ENCODE results near the gene ACTG1. TPM values are rescaled to one million over a fixed set of nuclear protein-coding genes. Genes with fewer than 3 reads are reported as not detected.
A peak's percentile ranks its signal among the peaks of the same experiment; 100 is the strongest.

The ACTG1 gene
- total and polyA plus RNA-seq, 9 of the 15 experiments (the other 6 are each of a cell fraction or from before 2014, with no cell fraction given): 224 to 1,775 (median 568) TPM

- TF ChIP-seq HNRNPLL (IDR thresholded peaks at IDR 0.05; ENCODE audit: low read depth, low read length, poor library complexity, severe bottlenecking) (no peak), BRD9 (IDR thresholded peaks at IDR 0.05; ENCODE audit: low read depth, partially characterized antibody) (no peak), SIRT6 (IDR thresholded peaks at IDR 0.05; ENCODE audit: low read depth, low read length) (no peak), TCF15 (CRISPR knock-in tag; IDR thresholded peaks at IDR 0.05) (no peak)
- TF ChIP-seq, protein P1, sequence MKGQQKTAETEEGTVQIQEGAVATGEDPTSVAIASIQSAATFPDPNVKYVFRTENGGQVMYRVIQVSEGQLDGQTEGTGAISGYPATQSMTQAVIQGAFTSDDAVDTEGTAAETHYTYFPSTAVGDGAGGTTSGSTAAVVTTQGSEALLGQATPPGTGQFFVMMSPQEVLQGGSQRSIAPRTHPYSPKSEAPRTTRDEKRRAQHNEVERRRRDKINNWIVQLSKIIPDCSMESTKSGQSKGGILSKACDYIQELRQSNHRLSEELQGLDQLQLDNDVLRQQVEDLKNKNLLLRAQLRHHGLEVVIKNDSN (CRISPR knock-in tag; IDR thresholded peaks at IDR 0.05): peak; percentile 37; the same call in 1 of the 2 replicates
Observed at GRCh38 chr17:81556175-81556691, 43.6 kb upstream of the ACTG1 start (continued).

DNA sequence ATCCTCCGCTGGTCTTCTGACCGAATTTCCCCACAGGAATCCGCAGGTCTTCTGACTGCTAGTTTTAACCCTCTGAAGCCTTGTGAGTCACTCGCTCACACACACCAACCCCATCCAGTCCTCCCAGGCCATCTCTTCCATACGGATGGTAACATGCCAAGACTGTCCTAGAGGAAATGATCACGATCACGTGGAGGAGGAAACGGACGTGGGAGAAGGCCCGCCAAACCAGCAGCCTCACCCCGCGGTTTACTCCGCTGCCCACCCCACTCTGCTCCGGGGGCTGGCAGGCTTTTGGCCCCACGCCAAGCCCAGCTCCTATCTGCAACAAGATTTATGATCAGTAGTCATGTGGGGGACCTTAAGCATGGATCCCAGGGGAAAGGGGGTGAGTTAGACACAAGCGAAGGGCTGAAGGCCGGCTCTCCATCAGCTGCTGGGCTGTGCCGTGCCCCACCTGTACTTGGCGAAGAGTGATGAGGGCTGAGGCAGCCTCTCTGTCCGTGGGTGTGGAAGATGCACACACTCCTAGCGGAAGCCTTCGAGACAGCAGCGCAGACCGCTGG is 41.1 kb upstream of the ACTG1 start:
- peak overlapping the region; percentile 96 for H3K4me2 ChIP-seq (ENCODE audit: insufficient read depth, low read length)
- peak overlapping the region; percentile 89 to 96 for H3K9ac ChIP-seq (ENCODE audit: insufficient read depth in 1 of 2, low read depth in 2 of 2, low read length in 2 of 2)
- H2AFZ ChIP-seq (ENCODE audit: low read depth, low read length): peak overlapping the region; percentile 96
- intact Hi-C loops (cut with micrococcal nuclease) (no loop called here), in situ Hi-C loops (cut with MboI) (no loop called here)
- no TSS peak for BruUV-seq (replicated peaks)
- no peak; the same call in 2 of the 3 replicates for ATAC-seq
- peak overlapping the region; percentile 97 for H3K4me3 ChIP-seq
- peaks cover 50% of the 10 kb centered on the region for H3K36me3 ChIP-seq (ENCODE audit: control insufficient read depth, insufficient read depth, low read length)
- POLR2A ChIA-PET: interaction anchor here (1.3 kb wide), 1 partner anchor 23 kb away, joined by 4 read pairs; no protein-coding TSS in a partner anchor
- FAIRE-seq: peak; percentile 90
- WGBS (ENCODE audit: insufficient coverage, low coverage, missing lambda C conversion rate): 23% methylated on average over 23 of the region's 24 CpGs
- H3K27ac ChIP-seq (ENCODE audit: extremely low read depth, low read depth, low read length): peak overlapping the region; percentile 24; the same call in 2 of the 3 replicates
- CTCF ChIA-PET (ENCODE audit: low intra/inter-chr PET ratio): no interaction called here
- DNase-seq (ENCODE audit: extremely low read depth in 1 of 4, low spot score in 3 of 4): peak in 2 of 4 experiments; percentile 46 to 52
- H3K9me3 ChIP-seq (replicated peaks; ENCODE audit: control insufficient read depth, insufficient read depth, low read depth, low read length): no peaks in the 10 kb centered on the region
- H3K27me3 ChIP-seq (ENCODE audit: control insufficient read depth in 2 of 2, insufficient read depth in 2 of 2, low read length in 2 of 2): no peaks in the 10 kb centered on the region
- peaks cover 24% of the 10 kb centered on the region for H4K20me1 ChIP-seq (replicated peaks; ENCODE audit: control insufficient read depth, insufficient read depth, low read length)
- H3K9me1 ChIP-seq (ENCODE audit: control insufficient read depth, insufficient read depth, low read length): peaks cover 4% of the 10 kb centered on the region
- peaks cover 28 to 74% of the 10 kb centered on the region in 2 experiments for H3K4me1 ChIP-seq (replicated peaks in 1 of 2; ENCODE audit: control insufficient read depth in 2 of 2, insufficient read depth in 2 of 2, low read length in 2 of 2)
- peaks cover 37% of the 10 kb centered on the region for H3K79me2 ChIP-seq (ENCODE audit: control insufficient read depth, insufficient read depth, low read length)
- no peak for TF ChIP-seq BRCA1 (IDR thresholded peaks at IDR 0.05)
- TF ChIP-seq BRCA1 (CRISPR knock-in tag; IDR thresholded peaks at IDR 0.05): no peak
- no peak for TF ChIP-seq PTBP1 (IDR thresholded peaks at IDR 0.05; ENCODE audit: low read depth, low read length)
- no peak for TF ChIP-seq POLR2A (conservative IDR thresholded peaks at IDR 0.05)
- no peak for TF ChIP-seq ZNF12 (CRISPR knock-in tag; IDR thresholded peaks at IDR 0.05)
- TF ChIP-seq, protein P1 (CRISPR knock-in tag; IDR thresholded peaks at IDR 0.05): peak; percentile 56
- TF ChIP-seq DPF2 (IDR thresholded peaks at IDR 0.05): no peak
- TF ChIP-seq, protein P2, sequence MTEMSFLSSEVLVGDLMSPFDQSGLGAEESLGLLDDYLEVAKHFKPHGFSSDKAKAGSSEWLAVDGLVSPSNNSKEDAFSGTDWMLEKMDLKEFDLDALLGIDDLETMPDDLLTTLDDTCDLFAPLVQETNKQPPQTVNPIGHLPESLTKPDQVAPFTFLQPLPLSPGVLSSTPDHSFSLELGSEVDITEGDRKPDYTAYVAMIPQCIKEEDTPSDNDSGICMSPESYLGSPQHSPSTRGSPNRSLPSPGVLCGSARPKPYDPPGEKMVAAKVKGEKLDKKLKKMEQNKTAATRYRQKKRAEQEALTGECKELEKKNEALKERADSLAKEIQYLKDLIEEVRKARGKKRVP (CRISPR knock-in tag; IDR thresholded peaks at IDR 0.05): no peak
- TF ChIP-seq ZNF263 (CRISPR knock-in tag; IDR thresholded peaks at IDR 0.05; ENCODE audit: borderline replicate concordance): peak; percentile 30
- peak; percentile 46 for TF ChIP-seq VEZF1 (CRISPR knock-in tag; IDR thresholded peaks at IDR 0.05)
- no peak for TF ChIP-seq ZFX (CRISPR knock-in tag; IDR thresholded peaks at IDR 0.05)
- TF ChIP-seq SNAPC5 (CRISPR knock-in tag; IDR thresholded peaks at IDR 0.05): no peak

All from K562 (cell line).